Measurements from ENCODE around the gene NPC1L1.

Gene NPC1L1

GRCh38 chr7:44520574-44520973, 20.6 kb downstream of the NPC1L1 start:
- no peak for TF ChIP-seq ZNF274 (IDR thresholded peaks at IDR 0.05; ENCODE audit: low read depth, low read length)
- no peak for TF ChIP-seq YY1 (IDR thresholded peaks at IDR 0.05; ENCODE audit: insufficient read depth, insufficient read length)
- TF ChIP-seq SUZ12 (IDR thresholded peaks at IDR 0.05; ENCODE audit: extremely low read depth, insufficient read depth, insufficient read length): no peak
- Histone ChIP-seq H3K9ac (ENCODE audit: insufficient read length, low read depth) (no peak overlapping the region), H3K4me1 (ENCODE audit: insufficient read depth, insufficient read length) (no peaks in the 10 kb centered on the region), H3K9me3 (ENCODE audit: insufficient read depth, low read length) (peaks cover 5% of the 10 kb centered on the region; the same call in 1 of the 2 replicates), H3K4me3 (ENCODE audit: insufficient read length, low read depth) (no peak overlapping the region), H3K36me3 (ENCODE audit: insufficient read depth, insufficient read length, low read length) (no peaks in the 10 kb centered on the region), H3K27me3 (ENCODE audit: insufficient read depth, insufficient read length) (peaks cover 9% of the 10 kb centered on the region)
- DNase-seq (ENCODE audit: low read depth, low spot score): no peak

GRCh38 chr7:44519546-44519945, 21.6 kb downstream of the NPC1L1 start:
- H3K9ac ChIP-seq (ENCODE audit: insufficient read length, low read depth): no peak overlapping the region
- 0 out of 2 replicates have a peak, but pooled peaks cover 4% of the 10 kb centered on the region for H3K9me3 ChIP-seq (ENCODE audit: insufficient read depth, low read length)
- H3K4me3 ChIP-seq (ENCODE audit: insufficient read length, low read depth): no peak overlapping the region
- peaks cover 9% of the 10 kb centered on the region for H3K27me3 ChIP-seq (ENCODE audit: insufficient read depth, insufficient read length)
- H3K4me1 ChIP-seq (ENCODE audit: insufficient read depth, insufficient read length): no peaks in the 10 kb centered on the region
- TF ChIP-seq SUZ12 (IDR thresholded peaks at IDR 0.05; ENCODE audit: extremely low read depth, insufficient read depth, insufficient read length) (no peak), YY1 (IDR thresholded peaks at IDR 0.05; ENCODE audit: insufficient read depth, insufficient read length) (no peak), ZNF274 (IDR thresholded peaks at IDR 0.05; ENCODE audit: low read depth, low read length) (no peak)
- H3K36me3 ChIP-seq (ENCODE audit: insufficient read depth, insufficient read length, low read length): no peaks in the 10 kb centered on the region
- no peak for DNase-seq (ENCODE audit: low read depth, low spot score)

- Histone ChIP-seq H3K4me3 (ENCODE audit: insufficient read length, low read depth) (no peak overlapping the region), H3K4me1 (ENCODE audit: insufficient read depth, insufficient read length) (no peaks in the 10 kb centered on the region), H3K9ac (ENCODE audit: insufficient read length, low read depth) (no peak overlapping the region), H3K27me3 (ENCODE audit: insufficient read depth, insufficient read length) (peaks cover 9% of the 10 kb centered on the region), H3K9me3 (ENCODE audit: insufficient read depth, low read length) (no peaks in the 10 kb centered on the region), H3K36me3 (ENCODE audit: insufficient read depth, insufficient read length, low read length) (no peaks in the 10 kb centered on the region)
- no peak for TF ChIP-seq YY1 (IDR thresholded peaks at IDR 0.05; ENCODE audit: insufficient read depth, insufficient read length)
- no peak for TF ChIP-seq ZNF274 (IDR thresholded peaks at IDR 0.05; ENCODE audit: low read depth, low read length)
- no peak for TF ChIP-seq SUZ12 (IDR thresholded peaks at IDR 0.05; ENCODE audit: extremely low read depth, insufficient read depth, insufficient read length)
- no peak for DNase-seq (ENCODE audit: low read depth, low spot score)
Measured at GRCh38 chr7:44518761-44519160, 22.4 kb downstream of the NPC1L1 start.

GRCh38 chr7:44517175-44517574, 24.0 kb downstream of the NPC1L1 start:
- no peak overlapping the region for H3K4me3 ChIP-seq (ENCODE audit: insufficient read length, low read depth)
- H3K27me3 ChIP-seq (ENCODE audit: insufficient read depth, insufficient read length): peaks cover 5% of the 10 kb centered on the region
- H3K36me3 ChIP-seq (ENCODE audit: insufficient read depth, insufficient read length, low read length): no peaks in the 10 kb centered on the region
- H3K9ac ChIP-seq (ENCODE audit: insufficient read length, low read depth): no peak overlapping the region
- no peaks in the 10 kb centered on the region for H3K9me3 ChIP-seq (ENCODE audit: insufficient read depth, low read length)
- DNase-seq (ENCODE audit: low read depth, low spot score): no peak
- no peaks in the 10 kb centered on the region for H3K4me1 ChIP-seq (ENCODE audit: insufficient read depth, insufficient read length)
- TF ChIP-seq ZNF274 (IDR thresholded peaks at IDR 0.05; ENCODE audit: low read depth, low read length) (no peak), YY1 (IDR thresholded peaks at IDR 0.05; ENCODE audit: insufficient read depth, insufficient read length) (no peak), SUZ12 (IDR thresholded peaks at IDR 0.05; ENCODE audit: extremely low read depth, insufficient read depth, insufficient read length) (no peak)

- Histone ChIP-seq H3K4me1 (ENCODE audit: insufficient read depth, insufficient read length) (no peaks in the 10 kb centered on the region), H3K9me3 (ENCODE audit: insufficient read depth, low read length) (no peaks in the 10 kb centered on the region), H3K9ac (ENCODE audit: insufficient read length, low read depth) (no peak overlapping the region), H3K4me3 (ENCODE audit: insufficient read length, low read depth) (no peak overlapping the region), H3K36me3 (ENCODE audit: insufficient read depth, insufficient read length, low read length) (no peaks in the 10 kb centered on the region), H3K27me3 (ENCODE audit: insufficient read depth, insufficient read length) (no peaks in the 10 kb centered on the region)
- no peak for TF ChIP-seq YY1 (IDR thresholded peaks at IDR 0.05; ENCODE audit: insufficient read depth, insufficient read length)
- TF ChIP-seq SUZ12 (IDR thresholded peaks at IDR 0.05; ENCODE audit: extremely low read depth, insufficient read depth, insufficient read length): no peak
- TF ChIP-seq ZNF274 (IDR thresholded peaks at IDR 0.05; ENCODE audit: low read depth, low read length): no peak
- DNase-seq (ENCODE audit: low read depth, low spot score): no peak
Measured at GRCh38 chr7:44515590-44516268, 25.4 kb downstream of the NPC1L1 start.

GRCh38 chr7:44512736-44513135, 28.4 kb downstream of the NPC1L1 start:
- peaks cover 10% of the 10 kb centered on the region; the same call in 1 of the 2 replicates for H3K9me3 ChIP-seq (ENCODE audit: insufficient read depth, low read length)
- TF ChIP-seq ZNF274 (IDR thresholded peaks at IDR 0.05; ENCODE audit: low read depth, low read length): no peak
- TF ChIP-seq SUZ12 (IDR thresholded peaks at IDR 0.05; ENCODE audit: extremely low read depth, insufficient read depth, insufficient read length): no peak
- TF ChIP-seq YY1 (IDR thresholded peaks at IDR 0.05; ENCODE audit: insufficient read depth, insufficient read length): no peak
- H3K27me3 ChIP-seq (ENCODE audit: insufficient read depth, insufficient read length): no peaks in the 10 kb centered on the region
- DNase-seq (ENCODE audit: low read depth, low spot score): no peak
- H3K4me3 ChIP-seq (ENCODE audit: insufficient read length, low read depth): no peak overlapping the region
- no peak overlapping the region for H3K9ac ChIP-seq (ENCODE audit: insufficient read length, low read depth)
- H3K4me1 ChIP-seq (ENCODE audit: insufficient read depth, insufficient read length): no peaks in the 10 kb centered on the region
- H3K36me3 ChIP-seq (ENCODE audit: insufficient read depth, insufficient read length, low read length): no peaks in the 10 kb centered on the region

GRCh38 chr7:44511863-44512468, 29.2 kb downstream of the NPC1L1 start:
- TF ChIP-seq ZNF274 (IDR thresholded peaks at IDR 0.05; ENCODE audit: low read depth, low read length) (no peak), SUZ12 (IDR thresholded peaks at IDR 0.05; ENCODE audit: extremely low read depth, insufficient read depth, insufficient read length) (no peak), YY1 (IDR thresholded peaks at IDR 0.05; ENCODE audit: insufficient read depth, insufficient read length) (no peak)
- H3K4me3 ChIP-seq (ENCODE audit: insufficient read length, low read depth): no peak overlapping the region
- no peak for DNase-seq (ENCODE audit: low read depth, low spot score)
- H3K36me3 ChIP-seq (ENCODE audit: insufficient read depth, insufficient read length, low read length): no peaks in the 10 kb centered on the region
- H3K9ac ChIP-seq (ENCODE audit: insufficient read length, low read depth): no peak overlapping the region
- no peaks in the 10 kb centered on the region for H3K27me3 ChIP-seq (ENCODE audit: insufficient read depth, insufficient read length)
- peaks cover 17% of the 10 kb centered on the region for H3K9me3 ChIP-seq (ENCODE audit: insufficient read depth, low read length)
- no peaks in the 10 kb centered on the region for H3K4me1 ChIP-seq (ENCODE audit: insufficient read depth, insufficient read length)
